Sigmoid colon (tissue), 4 donors: Measurements from ENCODE around the gene STX17.

Source experiments
- CTCF ChIP-seq, 4 experiments: fragments of 450-650 bp in 3 of 4; fragments of 200-600 bp in 1 of 4; IDR thresholded peaks; one replicate each; pipeline ENCODE4 v1.5.1; 2016 to 2019; ENCODE audit warnings: antibody characterized with exemption in 4 of 4, mild to moderate bottlenecking in 3 of 4, moderate library complexity in 2 of 4
- EP300 ChIP-seq, 4 donors: sonication (generic); formaldehyde crosslinking; IDR thresholded peaks; one replicate each; pipeline ENCODE4 v1.6.1; 2017; ENCODE audit warnings: antibody characterized with exemption in 4 of 4
- POLR2A ChIP-seq, 2 donors: fragments of 450-650 bp; IDR thresholded peaks; one replicate each; pipeline ENCODE4 v1.6.1; 2016; ENCODE audit warnings: antibody characterized with exemption in 2 of 2, mild to moderate bottlenecking in 2 of 2, moderate library complexity in 2 of 2
- POLR2AphosphoS5 ChIP-seq, 4 donors: sonication (generic); formaldehyde crosslinking; IDR thresholded peaks; one replicate each; pipeline ENCODE4 v1.6.1; 2017; ENCODE audit warnings: antibody characterized with exemption in 4 of 4

- TF ChIP-seq CTCF (IDR thresholded peaks at IDR 0.05): no peak
- no peak for TF ChIP-seq POLR2A (IDR thresholded peaks at IDR 0.05)
- TF ChIP-seq EP300 (IDR thresholded peaks at IDR 0.05): no peak
- no peak for TF ChIP-seq POLR2AphosphoS5 (IDR thresholded peaks at IDR 0.05)
Observed at GRCh38 chr9:99881769-99882168, 24.7 kb upstream of the STX17 start.
